Measurements from ENCODE around the gene ROBO1. TPM values are rescaled to one million over a fixed set of nuclear protein-coding genes. Genes with fewer than 3 reads are reported as not detected.

Gene ROBO1
- total RNA-seq, 1 donor from 2014 or later, result 250 TPM

DNA sequence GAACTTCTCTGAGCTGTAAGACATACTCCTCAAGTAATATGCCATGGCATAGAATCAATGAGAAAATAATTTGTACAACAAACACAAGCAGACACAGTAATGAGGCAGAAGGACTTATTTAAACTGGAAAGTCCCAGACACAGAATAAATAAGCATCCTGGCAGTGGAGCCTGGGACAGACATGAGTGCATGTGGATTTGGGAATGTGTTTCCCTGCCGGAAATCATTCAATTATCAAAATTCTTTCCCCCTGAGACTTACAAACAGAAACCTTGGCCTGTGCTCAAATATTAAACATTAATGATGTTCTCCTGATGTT, 520.1 kb downstream of the ROBO1 start:
- DNase-seq (ENCODE audit: low spot score), result no peak
- Mint-ChIP-seq H3K4me1 (ENCODE audit: unreplicated experiment) (no peaks in the 10 kb centered on the region), H3K27ac (ENCODE audit: unreplicated experiment) (no peak overlapping the region), H3K36me3 (ENCODE audit: low read depth, unreplicated experiment) (no peaks in the 10 kb centered on the region), H3K27me3 (ENCODE audit: unreplicated experiment) (no peaks in the 10 kb centered on the region), H3K4me3 (ENCODE audit: unreplicated experiment) (no peak overlapping the region), H3K9me3 (ENCODE audit: unreplicated experiment) (no peaks in the 10 kb centered on the region)
- TF ChIP-seq, protein P1, sequence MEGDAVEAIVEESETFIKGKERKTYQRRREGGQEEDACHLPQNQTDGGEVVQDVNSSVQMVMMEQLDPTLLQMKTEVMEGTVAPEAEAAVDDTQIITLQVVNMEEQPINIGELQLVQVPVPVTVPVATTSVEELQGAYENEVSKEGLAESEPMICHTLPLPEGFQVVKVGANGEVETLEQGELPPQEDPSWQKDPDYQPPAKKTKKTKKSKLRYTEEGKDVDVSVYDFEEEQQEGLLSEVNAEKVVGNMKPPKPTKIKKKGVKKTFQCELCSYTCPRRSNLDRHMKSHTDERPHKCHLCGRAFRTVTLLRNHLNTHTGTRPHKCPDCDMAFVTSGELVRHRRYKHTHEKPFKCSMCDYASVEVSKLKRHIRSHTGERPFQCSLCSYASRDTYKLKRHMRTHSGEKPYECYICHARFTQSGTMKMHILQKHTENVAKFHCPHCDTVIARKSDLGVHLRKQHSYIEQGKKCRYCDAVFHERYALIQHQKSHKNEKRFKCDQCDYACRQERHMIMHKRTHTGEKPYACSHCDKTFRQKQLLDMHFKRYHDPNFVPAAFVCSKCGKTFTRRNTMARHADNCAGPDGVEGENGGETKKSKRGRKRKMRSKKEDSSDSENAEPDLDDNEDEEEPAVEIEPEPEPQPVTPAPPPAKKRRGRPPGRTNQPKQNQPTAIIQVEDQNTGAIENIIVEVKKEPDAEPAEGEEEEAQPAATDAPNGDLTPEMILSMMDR (IDR thresholded peaks at IDR 0.05; ENCODE audit: unreplicated experiment), result no peak

- H3K4me3 Mint-ChIP-seq (ENCODE audit: unreplicated experiment), result no peak overlapping the region
Measured at GRCh38 chr3:79246875-79247724, 520.7 kb downstream of the ROBO1 start.

DNA sequence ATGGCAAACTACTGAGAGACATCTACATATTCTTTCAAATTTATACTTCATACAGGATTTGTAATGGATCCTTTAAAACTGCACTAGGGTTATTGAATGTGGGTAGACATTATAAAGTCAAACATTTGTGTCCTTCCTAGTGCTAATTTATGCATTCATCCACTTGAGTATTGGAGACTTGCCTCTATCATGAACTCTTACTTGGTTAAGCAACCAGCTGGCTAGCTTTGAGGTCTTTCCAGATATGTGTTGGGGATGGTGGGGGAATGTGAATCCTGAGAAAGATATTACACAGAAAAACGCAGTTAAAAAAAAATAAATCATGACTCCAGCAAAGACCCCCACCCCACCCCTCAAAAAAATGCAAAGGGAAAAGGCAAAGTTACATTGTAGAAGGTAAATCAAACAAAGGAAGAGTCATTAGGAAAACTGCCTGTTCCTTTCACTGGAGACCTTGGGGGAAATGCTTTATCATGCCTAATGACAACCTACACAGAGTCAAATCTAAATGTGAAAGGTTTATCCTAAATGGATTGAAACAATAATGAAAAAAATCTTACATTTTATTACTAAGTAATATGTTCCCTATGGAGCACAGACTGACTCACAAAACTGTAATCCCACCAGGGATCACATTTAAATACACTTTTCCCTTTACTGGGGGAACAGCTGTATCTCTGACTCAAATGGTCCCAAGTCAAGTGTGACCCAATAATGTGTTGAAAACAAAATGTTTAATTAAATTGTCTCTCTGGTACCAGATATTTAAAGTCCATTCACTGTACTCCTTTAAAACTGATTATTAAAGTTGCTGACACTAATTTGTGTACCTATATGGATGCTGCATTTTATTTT, 522.3 kb downstream of the ROBO1 start:
- no peaks in the 10 kb centered on the region for H3K27me3 Mint-ChIP-seq (ENCODE audit: unreplicated experiment)
- no peaks in the 10 kb centered on the region for H3K9me3 Mint-ChIP-seq (ENCODE audit: unreplicated experiment)
- DNase-seq (ENCODE audit: low spot score), result no peak
- no peaks in the 10 kb centered on the region for H3K4me1 Mint-ChIP-seq (ENCODE audit: unreplicated experiment)
- no peak overlapping the region for H3K4me3 Mint-ChIP-seq (ENCODE audit: unreplicated experiment)
- no peaks in the 10 kb centered on the region for H3K36me3 Mint-ChIP-seq (ENCODE audit: low read depth, unreplicated experiment)
- H3K27ac Mint-ChIP-seq (ENCODE audit: unreplicated experiment), result no peak overlapping the region
- TF ChIP-seq, protein P1 (IDR thresholded peaks at IDR 0.05; ENCODE audit: unreplicated experiment), result no peak

More at GRCh38 chr3:79246875-79247724, 520.7 kb downstream of the ROBO1 start:
- no peaks in the 10 kb centered on the region for H3K36me3 Mint-ChIP-seq (ENCODE audit: low read depth, unreplicated experiment)
- H3K4me1 Mint-ChIP-seq (ENCODE audit: unreplicated experiment), result no peaks in the 10 kb centered on the region
- H3K27me3 Mint-ChIP-seq (ENCODE audit: unreplicated experiment), result no peaks in the 10 kb centered on the region
- no peaks in the 10 kb centered on the region for H3K9me3 Mint-ChIP-seq (ENCODE audit: unreplicated experiment)
- H3K27ac Mint-ChIP-seq (ENCODE audit: unreplicated experiment), result no peak overlapping the region
- no peak for DNase-seq (ENCODE audit: low spot score)
- TF ChIP-seq, protein P1 (IDR thresholded peaks at IDR 0.05; ENCODE audit: unreplicated experiment), result no peak

DNA sequence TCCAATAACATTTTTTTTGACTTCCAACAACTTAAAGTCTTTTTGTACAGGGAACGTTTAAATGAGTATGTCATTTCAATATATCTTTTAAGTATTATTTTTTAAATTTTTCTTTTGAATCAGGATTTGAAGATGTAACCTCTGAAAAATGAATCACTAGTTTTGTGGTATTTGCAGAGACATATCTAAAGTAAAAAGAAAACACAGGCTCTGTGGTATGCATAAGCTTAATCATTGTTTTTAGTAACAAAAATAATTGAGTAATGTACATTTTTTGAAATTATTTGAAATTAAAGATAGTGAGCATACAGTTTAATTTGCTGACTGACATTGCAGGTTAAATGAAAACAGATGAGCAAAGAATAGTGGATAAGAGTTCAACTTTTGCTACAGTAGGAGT, 531.3 kb downstream of the ROBO1 start:
- Mint-ChIP-seq H3K4me3 (ENCODE audit: unreplicated experiment) (no peak overlapping the region), H3K4me1 (ENCODE audit: unreplicated experiment) (no peaks in the 10 kb centered on the region), H3K36me3 (ENCODE audit: low read depth, unreplicated experiment) (no peaks in the 10 kb centered on the region), H3K9me3 (ENCODE audit: unreplicated experiment) (no peaks in the 10 kb centered on the region), H3K27ac (ENCODE audit: unreplicated experiment) (no peak overlapping the region), H3K27me3 (ENCODE audit: unreplicated experiment) (no peaks in the 10 kb centered on the region)
- TF ChIP-seq, protein P1 (IDR thresholded peaks at IDR 0.05; ENCODE audit: unreplicated experiment), result no peak
- no peak for DNase-seq (ENCODE audit: low spot score)

Measured in endothelial cell (in vitro differentiated cells).